HG03066 (cell line): ENCODE measurements around the gene NEUROD2.

Experiments used
- ATAC-seq: cut with Tn5 transposase; IDR thresholded peaks from one replicate; pipeline ENCODE4 v1.9.1; 2021; ENCODE audit warnings: low read depth; ENCODE audit not compliant: unreplicated experiment

Gene NEUROD2

GRCh38 chr17:39605492-39606433 is 2.0 kb downstream of the NEUROD2 start:
- ATAC-seq, result no peak

DNA sequence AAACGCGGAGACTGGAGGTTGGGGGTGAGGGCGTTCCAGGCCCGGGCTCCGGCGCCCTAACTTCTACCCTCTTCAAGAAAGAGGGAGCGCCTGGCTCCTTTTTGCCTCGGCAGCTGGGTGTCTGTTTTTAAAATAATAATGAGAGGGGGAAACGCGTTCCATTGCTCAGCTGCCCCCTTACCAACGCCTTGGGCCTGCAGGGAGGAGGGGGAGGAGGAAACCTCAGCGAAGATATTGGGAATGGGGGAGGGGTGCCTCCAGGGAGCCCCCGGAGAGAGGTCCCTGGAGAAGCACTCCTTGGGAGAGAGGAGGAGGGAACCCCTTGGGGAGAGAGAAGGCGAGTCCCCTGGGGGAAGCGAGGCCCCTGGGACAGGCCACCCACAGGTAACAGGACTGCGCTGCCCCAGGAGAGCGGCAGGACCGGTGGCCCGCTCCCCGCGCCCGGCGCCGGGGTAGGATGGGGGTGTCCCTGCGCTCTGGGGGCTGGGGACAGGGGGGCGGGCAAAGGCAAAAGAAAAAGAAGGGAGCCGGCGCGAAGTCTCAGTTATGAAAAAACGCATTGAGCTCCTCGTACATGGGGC is 2.7 kb downstream of the NEUROD2 start:
- no peak for ATAC-seq

DNA sequence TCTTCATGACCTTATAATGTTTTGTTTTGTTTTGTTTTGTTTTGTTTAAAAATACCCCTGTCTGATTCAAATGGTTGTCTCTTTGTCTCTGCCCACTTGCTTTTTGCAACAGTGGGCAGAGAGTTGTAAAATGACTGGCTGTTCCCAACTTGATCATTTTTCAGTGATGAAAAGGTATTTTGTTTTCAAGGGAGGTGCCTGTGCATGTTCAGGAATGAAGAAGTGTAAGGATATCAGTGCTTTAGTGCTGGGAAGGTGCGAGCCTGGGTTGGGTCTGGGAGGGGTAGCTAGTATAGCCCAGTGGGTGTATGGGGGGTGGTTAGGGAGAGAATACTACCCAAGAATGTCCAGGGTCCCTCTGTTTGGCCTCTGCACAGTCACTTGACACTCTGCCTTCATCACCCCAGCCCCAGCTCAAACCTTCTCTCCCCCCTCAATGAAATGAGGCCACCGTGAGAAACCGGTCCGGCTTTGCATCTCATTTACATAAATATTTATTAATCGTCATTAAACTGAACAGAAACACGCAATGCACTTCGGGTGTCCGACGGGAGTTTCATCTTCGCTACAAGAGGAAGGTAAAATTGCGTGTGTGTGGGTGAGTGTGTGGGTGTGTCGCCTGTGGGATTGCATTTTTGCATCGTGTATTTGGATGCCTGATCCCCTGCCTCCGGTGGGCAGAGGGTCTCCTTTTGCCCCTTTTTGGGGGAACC is 4.3 kb downstream of the NEUROD2 start:
- no peak for ATAC-seq

DNA sequence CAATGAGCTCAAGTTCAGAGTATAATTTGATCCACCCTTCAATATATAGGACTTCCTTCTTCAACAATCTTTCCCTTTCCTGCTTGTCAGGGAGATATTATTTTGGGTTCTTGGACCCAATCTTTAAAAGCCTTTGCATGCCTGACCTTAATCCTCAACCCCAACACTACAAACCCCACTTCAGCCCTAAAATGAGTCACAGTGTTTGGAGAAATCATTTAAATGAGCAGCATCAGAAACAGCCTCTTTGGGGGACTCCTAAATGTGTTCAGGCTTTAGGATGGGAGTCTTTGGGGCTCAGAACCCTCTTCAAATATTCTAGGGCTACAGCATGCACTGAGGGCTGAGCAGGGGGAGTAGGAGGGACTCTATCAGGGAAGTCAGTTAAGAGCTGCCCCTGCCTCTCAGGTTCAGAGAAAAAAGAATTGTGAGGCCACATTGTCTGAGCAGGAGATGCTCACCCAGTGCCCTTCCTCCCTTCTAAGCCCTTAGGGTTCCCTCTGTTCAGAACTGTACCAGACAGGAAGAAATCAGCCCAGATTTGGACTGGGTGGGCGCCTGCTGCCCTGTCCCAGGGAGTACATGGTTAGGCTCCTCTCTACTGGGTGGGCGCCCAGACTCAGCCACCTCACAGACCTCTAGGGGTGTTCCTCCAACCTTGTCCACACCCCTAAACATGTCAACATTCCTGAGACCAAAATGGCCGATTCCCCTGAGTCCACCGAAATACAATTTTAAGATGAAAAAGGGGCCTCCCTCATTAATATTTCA is 5.0 kb downstream of the NEUROD2 start:
- ATAC-seq, result no peak

- ATAC-seq, result no peak
Measured at GRCh38 chr17:39601758-39602532, 5.8 kb downstream of the NEUROD2 start.

DNA sequence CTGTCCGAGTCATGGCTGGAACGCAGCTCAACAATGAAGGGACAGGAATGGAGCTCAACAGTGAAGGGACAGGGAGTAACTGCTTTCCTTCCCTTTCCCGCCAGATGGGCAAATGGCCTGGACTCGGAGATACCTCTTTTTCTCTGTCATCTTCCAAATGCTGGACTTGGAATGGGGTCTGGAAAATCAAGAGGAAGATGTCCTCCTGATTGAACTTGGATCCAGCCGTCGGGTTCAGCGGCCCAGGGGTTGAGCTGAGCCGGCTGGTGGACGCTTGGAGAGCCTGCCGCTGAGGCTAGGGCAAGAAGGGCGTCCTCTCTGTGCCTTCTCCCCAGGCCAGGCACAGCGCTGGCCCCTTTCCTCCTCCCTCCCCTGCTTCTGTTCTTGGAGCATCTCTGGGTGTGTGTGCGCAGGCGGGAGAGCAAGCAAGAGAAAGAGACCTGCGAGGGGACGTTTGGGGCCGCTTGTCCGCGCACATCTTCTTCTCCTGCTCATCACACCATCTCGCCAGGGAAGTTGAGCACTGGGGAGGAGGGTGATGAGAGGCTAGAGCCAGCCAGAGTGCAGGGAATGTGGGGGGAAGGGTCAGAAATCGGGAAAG is 6.6 kb downstream of the NEUROD2 start:
- ATAC-seq, result no peak

DNA sequence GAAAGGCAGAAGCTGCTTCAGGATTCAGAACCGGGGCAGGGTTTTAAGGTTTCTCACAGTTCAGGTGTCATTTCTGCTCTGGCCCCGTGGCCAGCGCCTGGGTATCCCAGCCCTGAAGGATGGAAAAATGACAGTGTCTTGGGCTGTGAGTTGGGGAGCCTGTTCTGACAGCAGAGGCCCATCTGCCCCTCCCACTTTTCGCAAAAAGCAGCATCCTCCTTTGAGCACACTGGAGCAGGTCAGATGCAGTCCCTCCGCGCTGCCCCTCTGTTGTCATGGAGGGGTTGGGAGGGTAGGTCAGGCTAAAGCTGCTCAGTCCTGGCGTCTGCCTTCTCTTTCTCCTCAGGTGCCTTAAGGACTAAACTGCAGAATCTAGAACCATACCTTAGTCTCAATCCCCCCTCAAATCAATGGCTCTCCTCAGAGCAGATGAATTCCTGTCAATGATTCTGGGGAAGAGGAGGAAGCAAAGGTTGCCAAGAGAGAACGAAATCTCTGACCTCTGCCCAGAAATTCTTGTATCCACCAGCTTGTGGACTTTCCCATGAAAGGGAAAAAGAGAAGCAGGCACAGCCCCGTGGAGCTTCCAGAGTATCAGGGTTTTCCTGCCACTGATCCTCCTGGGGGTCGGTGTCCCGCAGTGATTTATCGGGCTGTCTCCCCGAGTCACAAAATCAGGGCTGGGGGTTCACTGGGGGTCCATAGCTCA is 7.3 kb downstream of the NEUROD2 start:
- ATAC-seq, result no peak

DNA sequence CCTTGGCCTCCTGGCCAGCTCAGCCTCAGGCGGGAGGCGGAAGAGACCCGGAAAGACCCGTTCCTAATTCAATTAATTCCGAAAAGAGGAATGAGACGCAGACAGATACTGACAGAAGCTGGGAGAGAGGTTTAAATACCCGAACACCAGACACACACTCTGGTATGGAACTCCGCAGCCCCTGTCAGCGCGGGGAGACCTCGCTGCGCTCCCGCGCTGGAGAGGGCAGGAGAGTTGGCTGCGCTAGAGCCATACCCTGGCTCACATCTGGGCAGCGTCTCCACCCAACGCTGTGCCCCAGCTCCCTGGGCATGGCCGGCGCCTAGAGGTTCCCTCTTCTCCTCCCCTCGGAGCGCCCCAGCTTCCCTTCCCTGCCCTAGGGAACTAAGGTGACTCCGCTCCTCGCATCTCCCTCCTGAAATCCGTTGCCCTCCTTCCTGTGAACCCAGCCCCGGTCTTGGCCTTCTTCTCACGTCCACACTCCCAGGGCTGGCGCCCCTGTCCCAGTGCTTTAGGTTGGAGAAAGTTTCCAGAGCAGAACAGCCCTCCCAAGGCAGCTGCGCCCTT is 8.0 kb downstream of the NEUROD2 start:
- ATAC-seq, result no peak

DNA sequence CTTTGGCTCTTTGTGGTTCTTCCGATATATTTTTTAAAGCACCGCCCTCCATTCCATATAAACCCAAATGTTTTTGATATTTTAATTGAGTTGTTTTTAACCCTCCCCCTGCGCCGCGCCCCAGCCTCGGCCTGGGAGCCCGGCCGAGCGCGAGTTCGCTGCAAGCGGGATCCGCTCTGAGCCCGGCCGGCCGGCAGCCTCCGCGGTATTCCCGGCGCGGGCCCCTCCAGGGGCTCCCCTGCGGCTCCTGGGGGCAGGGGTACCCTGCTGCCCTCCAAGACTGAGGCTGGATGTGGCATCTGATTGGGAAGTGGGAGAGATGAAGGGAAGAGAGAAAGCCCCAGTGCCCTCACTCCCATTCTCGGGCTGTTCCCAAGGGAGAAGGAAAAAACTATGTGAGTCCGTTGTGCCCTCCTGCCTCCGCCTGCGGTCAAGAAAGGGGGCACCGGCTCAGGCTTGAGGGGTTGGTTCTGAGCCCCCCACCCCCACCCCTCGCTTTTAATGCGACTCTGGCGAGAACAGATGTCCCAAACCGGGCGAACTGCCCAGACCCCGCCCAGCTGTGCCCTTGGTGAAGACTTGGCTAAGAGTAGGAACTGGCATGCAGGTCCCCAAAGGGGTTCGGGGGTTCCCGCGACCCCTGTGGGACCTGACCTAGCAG is 8.6 kb downstream of the NEUROD2 start:
- no peak for ATAC-seq

- no peak for ATAC-seq
Measured at GRCh38 chr17:39598630-39599003, 9.1 kb downstream of the NEUROD2 start.

DNA sequence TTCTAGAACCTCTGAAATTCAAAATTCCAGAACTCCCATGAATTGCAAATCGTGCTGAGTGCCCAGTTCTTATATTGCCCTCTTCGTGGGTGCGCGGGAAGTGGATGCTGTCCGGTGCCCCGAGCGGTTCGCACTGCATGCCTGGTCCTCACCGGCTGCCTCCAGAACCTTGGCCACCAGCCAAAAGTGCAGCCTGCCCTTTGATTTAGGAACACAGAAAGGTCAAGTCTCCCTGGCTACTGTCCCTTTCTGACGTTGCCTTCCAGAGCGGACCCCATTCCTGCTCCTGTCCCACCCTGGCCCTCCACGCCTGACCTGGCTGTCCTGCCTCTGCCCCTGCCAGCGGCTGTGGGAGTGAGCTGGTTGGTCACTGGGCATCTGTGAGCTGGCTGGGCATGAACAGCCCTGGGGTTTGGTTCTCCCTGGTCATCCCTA is 9.7 kb downstream of the NEUROD2 start:
- no peak for ATAC-seq

DNA sequence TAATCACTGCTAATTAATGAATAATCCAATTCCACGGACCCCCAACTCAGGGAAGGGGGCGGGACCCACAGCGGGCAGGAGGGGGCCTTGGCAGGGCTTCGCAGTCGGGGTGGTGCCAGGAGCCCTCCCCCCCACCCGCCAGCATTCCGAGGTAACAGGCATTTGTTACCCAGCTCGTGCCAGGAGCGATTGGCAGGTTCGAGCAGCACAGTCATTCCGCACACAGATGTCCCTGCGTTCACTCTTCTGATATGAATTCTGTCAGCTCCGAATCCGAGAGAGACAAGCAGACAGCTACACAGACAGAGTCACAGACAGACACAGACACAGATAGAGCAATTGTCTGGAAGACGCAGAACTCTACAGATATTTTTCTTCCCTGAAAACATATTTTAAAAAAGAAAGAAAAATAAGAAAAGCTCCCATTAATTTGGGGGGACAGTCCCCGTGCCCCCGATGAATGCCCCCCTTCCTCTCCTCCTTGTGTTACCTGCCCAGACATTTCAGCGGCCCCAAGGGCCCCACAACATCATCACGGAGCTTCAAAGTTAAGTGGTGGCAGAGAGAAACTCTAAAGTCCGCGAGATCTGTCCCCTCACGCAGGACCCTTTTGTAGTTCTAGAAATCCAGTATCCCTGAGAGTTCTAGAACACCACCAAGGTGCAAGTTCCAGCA is 10.2 kb downstream of the NEUROD2 start:
- ATAC-seq, result no peak

- ATAC-seq, result no peak
Measured at GRCh38 chr17:39596543-39597267, 11.0 kb downstream of the NEUROD2 start.

- no peak for ATAC-seq
Measured at GRCh38 chr17:39595928-39596510, 11.7 kb downstream of the NEUROD2 start.

GRCh38 chr17:39595294-39595693 is 12.4 kb downstream of the NEUROD2 start:
- ATAC-seq, result no peak

- ATAC-seq, result no peak
Measured at GRCh38 chr17:39593371-39593770, 14.3 kb downstream of the NEUROD2 start.
